Hepatocyte (in vitro differentiated cells): ENCODE results near the gene UGT1A6. TPM values are rescaled to one million over a fixed set of nuclear protein-coding genes. Genes with fewer than 3 reads are reported as not detected.

Experiments
- DNase-seq: peaks from one replicate; pipeline ENCODE4 v3.0.0-alpha.2; 2016; ENCODE audit warnings: low spot score
- H2AFZ ChIP-seq: fragments of 200-600 bp; sonication (generic); 2 replicates; pipeline ENCODE4 v1.6.0; 2016; ENCODE audit warnings: antibody characterized with exemption, mild to moderate bottlenecking
- H3K27ac ChIP-seq: fragments of 200-600 bp; sonication (generic); 2 replicates; pipeline ENCODE4 v1.5.1; 2016; ENCODE audit warnings: mild to moderate bottlenecking
- H3K27me3 ChIP-seq: fragments of 200-600 bp; sonication (generic); 2 replicates; pipeline ENCODE4 v1.6.1; 2016
- H3K36me3 ChIP-seq: fragments of 200-600 bp; sonication (generic); replicated peaks from 2 replicates; pipeline ENCODE4 v1.5.1; 2016; ENCODE audit warnings: low read depth; ENCODE audit not compliant: insufficient read depth
- H3K4me1 ChIP-seq: fragments of 200-600 bp; sonication (generic); 2 replicates; pipeline ENCODE4 v1.5.1; 2016; ENCODE audit warnings: mild to moderate bottlenecking, moderate library complexity; ENCODE audit not compliant: insufficient read depth
- H3K4me2 ChIP-seq: fragments of 200-600 bp; sonication (generic); 2 replicates; pipeline ENCODE4 v1.6.0; 2016
- H3K4me3 ChIP-seq: fragments of 200-600 bp; sonication (generic); 2 replicates; pipeline ENCODE4 v1.5.1; 2016; ENCODE audit warnings: mild to moderate bottlenecking
- H3K79me2 ChIP-seq: fragments of 200-600 bp; sonication (generic); 2 replicates; pipeline ENCODE4 v1.6.0; 2017; ENCODE audit warnings: mild to moderate bottlenecking
- H3K9me2 ChIP-seq: fragments of 200-600 bp; sonication (generic); replicated peaks from 2 replicates; pipeline ENCODE4 v1.6.0; 2017; ENCODE audit warnings: mild to moderate bottlenecking; ENCODE audit not compliant: insufficient read depth
- H3K9me3 ChIP-seq: fragments of 200-600 bp; sonication (generic); 2 replicates; pipeline ENCODE4 v1.5.1; 2016; ENCODE audit warnings: low read depth, mild to moderate bottlenecking
- H4K20me1 ChIP-seq: fragments of 200-600 bp; sonication (generic); 2 replicates; pipeline ENCODE4 v1.6.0; 2016; ENCODE audit warnings: mild to moderate bottlenecking; ENCODE audit not compliant: insufficient read depth, poor library complexity, severe bottlenecking
- EZH2 ChIP-seq: fragments of 200-600 bp; sonication (generic); IDR thresholded peaks from 2 replicates; pipeline ENCODE4 v1.6.1; 2016; ENCODE audit warnings: antibody characterized with exemption, mild to moderate bottlenecking, borderline replicate concordance
- EZH2phosphoT487 ChIP-seq: fragments of 200-600 bp; sonication (generic); IDR thresholded peaks from one replicate; pipeline ENCODE4 v1.6.1; 2018; ENCODE audit warnings: antibody characterized with exemption, mild to moderate bottlenecking, low read depth, moderate library complexity; ENCODE audit not compliant: unreplicated experiment, severe bottlenecking
- WGBS: methylation state at CpG from one replicate; pipeline ENCODE4 v1.1.6; 2016; ENCODE audit warnings: low lambda C conversion rate; ENCODE audit errors: missing lambda C conversion rate; 5-methylcytosine and 5-hydroxymethylcytosine counted together
- polyA plus RNA-seq: library from polyadenylated mRNA; unstranded; fragments of >200 nt; fragmentation: Nextera tagmentation; extraction: Ambion mirVana; gene quantifications from 2 replicates; pipeline ENCODE4 v1.2.1, GENCODE V29; 2016
- total RNA-seq: library from RNA; depleted of rRNA; stranded (reverse); fragments of >200 nt; gene quantifications from 2 replicates; pipeline ENCODE4 v1.2.3, GENCODE V29; 2014
- TF ChIP-seq, protein P1 (sequence below): fragments of 200-600 bp; sonication (generic); IDR thresholded peaks from 2 replicates; pipeline ENCODE4 v1.5.1; 2016; ENCODE audit warnings: antibody characterized with exemption, mild to moderate bottlenecking; ENCODE audit not compliant: poor library complexity

The UGT1A6 gene
- total and polyA plus RNA-seq, 2 experiments from 2014 or later = 0.77 to 3.4 TPM

DNA sequence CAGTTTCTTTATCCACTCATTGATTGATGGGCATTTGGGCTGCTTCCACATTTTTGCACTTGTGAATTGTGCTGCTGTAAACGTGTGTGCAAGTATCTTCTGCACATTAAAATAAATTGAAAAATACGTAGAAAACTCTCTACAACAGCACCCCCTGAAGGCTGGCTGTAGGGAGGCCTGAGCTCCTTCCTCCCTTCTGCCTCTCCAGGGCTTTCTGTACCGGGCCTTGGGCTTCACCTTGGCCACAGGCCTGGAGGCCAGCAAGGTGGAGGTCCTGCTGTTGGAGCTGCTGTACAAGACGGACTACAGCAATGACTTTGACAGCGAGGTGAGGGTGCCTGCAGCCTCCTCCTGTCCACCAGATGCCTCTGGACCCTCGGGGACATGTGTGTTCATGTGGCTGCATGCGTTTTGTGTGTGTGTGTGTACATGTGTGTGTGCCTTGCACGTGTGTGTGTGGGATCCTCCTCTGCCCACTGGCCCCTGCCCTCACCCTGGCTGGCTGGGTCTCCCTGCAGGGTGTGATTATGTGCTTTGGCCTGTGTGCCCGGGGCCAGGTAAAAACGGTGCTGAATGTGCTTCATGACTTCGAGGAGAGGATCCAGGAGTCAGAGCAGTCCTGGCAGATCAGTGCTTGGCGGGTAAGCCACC lies 114.7 kb downstream of the UGT1A6 start:
- DNase-seq = no peak
- H3K79me2 ChIP-seq = no peaks in the 10 kb centered on the region
- H3K36me3 ChIP-seq = no peaks in the 10 kb centered on the region
- TF ChIP-seq, protein P1, sequence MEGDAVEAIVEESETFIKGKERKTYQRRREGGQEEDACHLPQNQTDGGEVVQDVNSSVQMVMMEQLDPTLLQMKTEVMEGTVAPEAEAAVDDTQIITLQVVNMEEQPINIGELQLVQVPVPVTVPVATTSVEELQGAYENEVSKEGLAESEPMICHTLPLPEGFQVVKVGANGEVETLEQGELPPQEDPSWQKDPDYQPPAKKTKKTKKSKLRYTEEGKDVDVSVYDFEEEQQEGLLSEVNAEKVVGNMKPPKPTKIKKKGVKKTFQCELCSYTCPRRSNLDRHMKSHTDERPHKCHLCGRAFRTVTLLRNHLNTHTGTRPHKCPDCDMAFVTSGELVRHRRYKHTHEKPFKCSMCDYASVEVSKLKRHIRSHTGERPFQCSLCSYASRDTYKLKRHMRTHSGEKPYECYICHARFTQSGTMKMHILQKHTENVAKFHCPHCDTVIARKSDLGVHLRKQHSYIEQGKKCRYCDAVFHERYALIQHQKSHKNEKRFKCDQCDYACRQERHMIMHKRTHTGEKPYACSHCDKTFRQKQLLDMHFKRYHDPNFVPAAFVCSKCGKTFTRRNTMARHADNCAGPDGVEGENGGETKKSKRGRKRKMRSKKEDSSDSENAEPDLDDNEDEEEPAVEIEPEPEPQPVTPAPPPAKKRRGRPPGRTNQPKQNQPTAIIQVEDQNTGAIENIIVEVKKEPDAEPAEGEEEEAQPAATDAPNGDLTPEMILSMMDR = no peak
- no peak for TF ChIP-seq EZH2
- no peak for TF ChIP-seq EZH2phosphoT487
- no peak overlapping the region for H3K4me3 ChIP-seq
- no peaks in the 10 kb centered on the region for H3K9me3 ChIP-seq
- no peak overlapping the region for H2AFZ ChIP-seq
- no peak overlapping the region for H3K27ac ChIP-seq
- no peaks in the 10 kb centered on the region for H3K9me2 ChIP-seq
- H3K4me2 ChIP-seq = no peak overlapping the region
- no peaks in the 10 kb centered on the region for H3K4me1 ChIP-seq
- H4K20me1 ChIP-seq = no peaks in the 10 kb centered on the region
- WGBS = 72% methylated on average over 12 of the region's 12 CpGs
- no peaks in the 10 kb centered on the region for H3K27me3 ChIP-seq

DNA sequence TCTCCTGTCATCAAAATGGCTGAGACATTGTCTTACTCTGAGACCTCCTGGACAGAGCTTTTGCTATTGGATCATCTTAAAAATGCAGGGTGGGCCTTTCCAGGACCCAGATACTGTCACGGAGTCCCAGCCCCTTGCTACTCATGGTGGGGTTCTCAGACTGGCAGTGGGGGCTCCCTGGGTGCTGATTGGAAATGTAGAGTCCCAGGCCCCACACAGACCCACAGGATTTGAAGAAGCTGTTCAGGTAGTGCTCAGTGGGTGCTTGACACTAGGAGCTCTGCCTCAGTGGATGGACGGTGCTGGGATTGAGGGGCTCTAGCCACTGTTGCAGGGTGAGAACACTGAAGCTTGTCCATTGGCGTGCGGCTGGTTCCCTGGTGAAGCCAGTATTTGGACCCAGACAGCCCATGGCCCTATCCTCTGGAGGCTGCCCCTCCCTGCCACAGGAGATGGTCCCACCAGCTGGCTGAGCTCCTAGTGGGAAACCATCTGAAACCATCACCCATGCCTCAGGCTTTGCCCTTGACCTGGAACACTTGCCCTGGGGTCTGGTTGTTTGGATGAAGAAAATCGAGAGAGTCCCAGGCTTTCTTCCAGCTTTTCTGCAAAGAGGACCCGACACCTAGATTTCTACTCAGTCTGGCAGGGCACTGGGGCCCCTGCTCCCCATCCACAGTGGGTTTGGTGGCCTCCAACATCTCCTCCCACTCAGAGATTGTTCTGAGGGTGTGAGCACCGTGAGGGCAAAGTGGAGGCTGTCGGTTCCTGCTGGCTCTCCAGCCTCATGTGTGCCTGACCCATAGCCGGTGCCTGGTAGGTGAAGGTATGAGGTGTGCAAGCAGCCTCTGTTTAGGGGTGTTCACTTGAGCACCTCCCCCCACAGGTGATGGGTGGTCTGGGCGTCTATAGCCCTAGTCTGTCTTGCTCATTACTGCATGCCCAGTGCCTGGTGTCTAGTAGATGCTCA lies 115.6 kb downstream of the UGT1A6 start:
- 81% methylated on average over 10 of the region's 10 CpGs for WGBS
- Histone ChIP-seq H3K36me3 (no peaks in the 10 kb centered on the region), H3K4me3 (no peak overlapping the region), H3K9me2 (no peaks in the 10 kb centered on the region), H3K4me2 (no peak overlapping the region), H3K27ac (no peak overlapping the region), H3K79me2 (no peaks in the 10 kb centered on the region), H3K4me1 (no peaks in the 10 kb centered on the region), H4K20me1 (no peaks in the 10 kb centered on the region), H2AFZ (no peak overlapping the region), H3K27me3 (no peaks in the 10 kb centered on the region), H3K9me3 (no peaks in the 10 kb centered on the region)
- no peak for DNase-seq
- TF ChIP-seq EZH2phosphoT487 = no peak
- TF ChIP-seq, protein P1 = no peak
- no peak for TF ChIP-seq EZH2

DNA sequence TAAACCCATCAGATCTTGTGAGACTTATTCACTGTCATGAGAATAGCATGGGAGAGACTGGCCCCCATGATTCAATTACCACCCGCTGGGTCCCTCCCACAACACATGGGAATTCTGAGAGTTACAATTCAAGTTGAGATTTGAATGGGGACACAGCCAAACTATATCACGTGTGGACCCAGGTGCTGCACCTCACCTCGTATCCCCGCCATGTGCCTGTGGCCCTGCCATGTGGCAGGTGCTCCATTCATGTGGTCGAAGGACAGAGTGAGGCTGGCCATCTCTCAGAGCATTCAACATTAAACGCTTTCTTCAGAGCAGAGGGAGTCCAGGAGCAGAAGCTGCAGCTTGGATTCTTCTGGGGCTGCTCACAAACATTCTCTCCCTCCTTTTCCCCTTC lies 117.7 kb downstream of the UGT1A6 start:
- H3K9me3 ChIP-seq = no peaks in the 10 kb centered on the region
- H2AFZ ChIP-seq = no peak overlapping the region
- no peaks in the 10 kb centered on the region for H3K27me3 ChIP-seq
- WGBS = 93% methylated on average over 6 of the region's 6 CpGs
- no peak overlapping the region for H3K4me2 ChIP-seq
- no peak for DNase-seq
- no peaks in the 10 kb centered on the region for H3K79me2 ChIP-seq
- TF ChIP-seq, protein P1 = no peak
- no peak for TF ChIP-seq EZH2
- TF ChIP-seq EZH2phosphoT487 = no peak
- no peaks in the 10 kb centered on the region for H3K36me3 ChIP-seq
- no peak overlapping the region for H3K4me3 ChIP-seq
- H3K9me2 ChIP-seq = no peaks in the 10 kb centered on the region
- no peaks in the 10 kb centered on the region for H4K20me1 ChIP-seq
- no peak overlapping the region for H3K27ac ChIP-seq
- no peaks in the 10 kb centered on the region for H3K4me1 ChIP-seq
